ENCODE results near the gene ADAM12.

The ADAM12 gene

DNA sequence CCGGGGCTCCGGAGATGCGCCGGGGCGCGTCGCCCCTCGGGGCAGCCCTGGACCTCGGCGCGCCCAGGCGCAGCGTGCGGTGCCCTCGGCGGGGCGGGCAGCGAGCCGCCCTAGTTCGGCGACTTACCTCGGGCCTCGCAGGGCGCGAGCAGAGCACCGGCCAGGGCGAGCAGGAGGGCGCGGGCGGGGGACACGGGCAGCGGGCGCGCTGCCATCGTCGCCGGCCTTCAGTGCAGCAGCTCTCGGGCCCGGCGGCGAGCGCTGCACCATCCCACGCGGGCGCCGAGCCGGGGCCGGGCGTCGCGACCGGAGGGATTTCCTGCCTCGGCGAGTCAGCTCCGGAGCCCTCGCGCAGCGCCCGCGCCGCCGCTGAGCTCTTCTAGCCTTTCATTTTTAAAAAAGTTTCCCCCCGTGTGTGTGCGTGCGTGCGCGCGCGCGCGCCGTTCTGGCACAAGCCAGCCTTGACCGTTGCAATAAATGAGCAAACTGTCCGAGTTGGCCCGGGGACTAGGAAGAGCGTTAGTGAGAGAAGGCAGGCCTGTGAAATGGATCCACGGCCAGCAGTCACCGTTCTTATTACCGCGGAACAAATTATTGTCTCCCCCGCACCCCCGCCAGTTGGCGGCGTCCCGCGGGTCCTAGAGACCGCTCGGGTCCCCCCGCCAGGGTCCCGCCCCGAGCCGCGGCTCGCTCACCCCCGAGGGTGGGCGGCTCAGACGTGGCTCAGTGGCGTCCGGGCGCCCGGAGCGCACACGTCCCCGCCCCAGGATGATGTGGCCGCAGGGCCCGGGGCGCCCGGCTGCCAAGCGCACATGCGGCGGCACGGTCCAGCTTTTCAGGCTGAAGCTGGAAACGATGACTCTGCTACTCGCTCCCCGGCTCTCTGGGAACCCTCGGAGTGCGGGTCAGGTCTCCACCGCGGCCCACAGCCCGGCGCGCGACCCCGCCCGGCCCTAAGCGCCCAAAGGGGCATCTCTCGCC is at the start of gene ADAM12:
Gene ADAM12, minus strand, starts transcription at position 547 of the 981 bp plus-strand sequence. Its CDS starts 332 bp downstream, at position 215.
- no peak for DNase-seq

GRCh38 chr10:126437635-126438406 is 49.5 kb upstream of the ADAM12 start:
- no peak for DNase-seq

DNA sequence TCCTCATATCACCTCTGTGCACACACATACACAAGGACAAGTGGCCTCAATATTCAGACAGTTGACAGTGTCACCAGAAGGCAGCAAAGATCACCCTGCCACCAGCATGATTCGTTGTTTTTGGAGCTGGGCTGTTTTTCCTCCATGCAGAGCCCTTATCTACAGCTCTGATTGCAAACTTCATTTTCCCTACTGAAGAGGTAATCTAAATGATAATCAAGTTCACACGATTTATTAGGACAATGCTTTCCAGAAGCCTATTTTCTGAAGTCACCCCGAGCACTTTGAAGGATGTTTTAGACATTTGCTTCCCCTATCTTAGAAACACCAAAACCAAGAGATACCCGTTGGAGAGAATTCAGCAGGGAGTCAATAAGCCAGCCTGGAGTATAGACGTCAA is 46.0 kb upstream of the ADAM12 start:
- DNase-seq: no peak

DNA sequence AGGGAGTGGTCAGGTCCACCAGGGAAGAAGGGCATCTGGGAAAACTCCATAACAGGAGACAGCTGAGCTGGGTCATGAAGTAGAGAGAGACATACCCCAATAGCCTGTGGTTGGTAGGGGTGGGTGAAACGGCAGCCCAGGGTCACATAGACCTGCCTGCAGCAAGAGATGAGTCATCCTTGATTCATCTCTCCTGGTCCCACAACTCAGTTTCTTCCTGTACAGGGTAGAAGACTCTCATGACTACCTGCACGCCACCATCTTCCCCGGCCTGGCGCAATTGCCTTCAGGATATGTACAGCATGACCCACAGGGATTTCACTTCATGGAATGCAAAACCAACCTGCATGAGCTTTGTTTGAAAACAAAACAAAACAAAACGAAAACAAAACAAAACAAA is 45.1 kb upstream of the ADAM12 start:
- DNase-seq: no peak

- DNase-seq: no peak
Observed at GRCh38 chr10:126432507-126432906, 44.2 kb upstream of the ADAM12 start.

DNA sequence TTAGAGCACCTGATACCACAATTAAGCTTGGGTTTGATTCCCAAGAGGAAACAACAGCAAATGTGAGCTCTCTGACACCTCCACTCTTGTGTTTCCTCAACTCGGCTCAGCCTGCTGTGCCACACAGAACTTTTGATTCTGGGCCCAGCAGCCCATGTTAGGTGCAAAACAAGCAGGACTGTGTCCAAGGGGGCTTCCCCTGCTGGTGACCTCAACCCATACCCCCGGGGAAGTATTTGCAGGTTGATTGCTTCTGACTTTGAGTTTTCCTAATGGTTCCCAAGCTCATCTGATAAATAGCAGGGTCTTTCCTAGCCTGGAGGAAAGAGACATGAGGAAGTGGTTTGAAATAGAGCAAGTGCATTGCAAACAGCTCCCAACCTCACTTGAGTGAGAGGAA is 43.5 kb upstream of the ADAM12 start:
- DNase-seq: no peak

- DNase-seq: no peak
Observed at GRCh38 chr10:126430512-126430911, 42.2 kb upstream of the ADAM12 start.

- DNase-seq: no peak
Observed at GRCh38 chr10:126429275-126429674, 41.0 kb upstream of the ADAM12 start.

DNA sequence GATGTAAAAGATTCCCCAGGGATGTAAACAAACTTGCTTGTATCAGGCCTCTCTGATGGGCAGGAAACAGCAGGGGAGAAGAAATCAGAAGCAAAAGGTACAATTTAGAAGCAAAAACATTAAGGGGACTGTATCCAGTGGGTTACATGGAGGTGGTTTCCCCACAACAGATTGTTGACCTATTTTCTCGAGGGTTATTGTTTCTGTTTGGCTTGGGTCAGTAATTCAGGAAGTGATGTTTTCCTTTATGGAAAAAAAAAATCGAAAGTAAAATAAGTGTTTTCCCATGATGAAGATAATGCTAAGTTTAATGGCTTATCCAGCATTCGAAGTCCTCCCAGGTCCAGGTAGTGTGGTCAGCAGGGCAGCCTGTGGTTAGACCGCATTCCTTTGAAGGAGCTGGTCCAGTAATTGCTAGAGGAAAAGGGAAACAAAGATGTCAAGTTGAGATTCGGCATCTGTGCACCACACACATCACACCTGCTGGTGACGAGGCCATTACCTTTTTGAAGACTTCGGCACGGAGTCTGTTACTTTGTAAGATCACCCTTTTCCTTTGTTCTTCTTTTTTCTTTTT is 37.3 kb upstream of the ADAM12 start:
- no peak for DNase-seq

DNA sequence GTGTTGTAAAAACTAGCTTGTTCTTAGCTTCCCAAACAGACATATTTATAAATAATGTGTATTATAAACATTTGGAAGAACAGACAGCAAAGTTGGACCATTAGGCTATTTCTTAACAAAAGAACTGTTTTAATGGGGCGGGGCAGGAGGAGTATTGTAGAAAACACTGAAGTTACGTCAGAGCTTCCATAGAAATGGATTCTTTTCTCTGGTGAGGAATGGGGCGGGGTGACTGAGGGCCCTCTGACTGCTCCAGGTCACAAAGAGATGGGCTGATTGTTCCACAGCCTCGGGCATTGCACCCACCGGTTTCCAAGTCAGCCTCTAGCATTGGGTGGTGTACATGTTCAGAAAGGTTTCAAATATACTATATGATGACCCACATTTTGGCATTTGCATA is 36.8 kb upstream of the ADAM12 start:
- no peak for DNase-seq

DNA sequence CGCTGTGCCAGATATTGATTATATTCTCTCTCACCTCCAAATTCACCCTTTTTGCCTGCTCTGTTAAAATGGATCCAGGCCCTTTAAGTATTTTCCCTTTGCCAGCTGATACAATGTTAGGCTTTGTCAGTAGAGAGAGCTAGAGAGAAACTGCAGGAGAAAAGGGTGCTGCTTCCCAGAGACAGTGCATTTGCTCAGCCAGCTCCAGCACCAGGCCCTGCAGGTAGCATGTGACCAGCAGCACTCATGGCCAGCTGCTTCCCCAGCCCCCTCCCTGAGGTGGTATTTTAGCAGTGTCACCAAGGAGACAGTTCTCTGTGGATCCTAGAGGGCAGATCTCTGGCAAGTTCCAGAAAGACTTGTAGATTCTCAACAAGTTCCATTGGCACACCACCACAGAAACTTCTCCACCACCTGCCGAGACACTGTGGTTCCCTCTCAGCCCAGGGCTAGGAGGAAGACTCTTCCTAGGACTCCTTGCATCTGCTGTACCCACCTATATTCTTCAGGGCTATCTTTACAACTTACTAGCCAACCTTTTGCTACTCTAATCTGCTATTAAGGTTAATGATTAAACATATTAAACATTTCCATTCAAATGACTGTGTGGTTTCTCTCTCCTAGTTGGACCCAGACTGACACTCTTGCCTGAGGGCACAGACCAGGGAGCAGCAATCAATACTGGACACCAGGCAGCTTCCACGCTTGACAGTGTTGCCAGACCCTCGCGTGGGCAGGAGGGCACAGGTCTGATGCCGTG is 35.6 kb upstream of the ADAM12 start:
- no peak for DNase-seq

GRCh38 chr10:126422567-126422966 is 34.3 kb upstream of the ADAM12 start:
- DNase-seq: no peak

DNA sequence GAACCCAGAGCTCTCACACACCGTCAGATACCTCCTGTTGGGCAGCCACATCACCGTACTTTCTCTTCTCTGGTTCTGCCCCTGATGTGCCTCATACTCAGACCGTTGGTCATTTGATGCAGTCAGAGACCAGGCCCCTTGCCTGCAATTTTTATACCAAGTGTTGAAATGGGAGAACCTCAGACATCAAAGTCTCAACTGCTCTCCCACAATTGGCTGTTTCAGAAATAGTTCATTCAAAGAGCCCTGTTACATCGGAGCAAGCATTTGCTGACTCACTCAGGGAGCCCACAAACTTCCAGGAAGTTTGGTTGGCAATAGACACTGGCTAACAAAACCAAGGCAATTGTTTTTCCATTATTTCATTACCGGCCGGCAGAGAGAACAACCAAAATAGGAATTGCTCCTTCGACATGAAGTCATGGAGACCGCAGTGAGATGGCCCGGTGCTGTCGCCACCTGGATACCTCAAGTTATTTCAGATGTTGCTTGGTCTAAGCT is 33.5 kb upstream of the ADAM12 start:
- no peak for DNase-seq

- DNase-seq: no peak
Observed at GRCh38 chr10:126420567-126421300, 32.5 kb upstream of the ADAM12 start.

- DNase-seq: no peak
Observed at GRCh38 chr10:126417220-126417825, 29.0 kb upstream of the ADAM12 start.

DNA sequence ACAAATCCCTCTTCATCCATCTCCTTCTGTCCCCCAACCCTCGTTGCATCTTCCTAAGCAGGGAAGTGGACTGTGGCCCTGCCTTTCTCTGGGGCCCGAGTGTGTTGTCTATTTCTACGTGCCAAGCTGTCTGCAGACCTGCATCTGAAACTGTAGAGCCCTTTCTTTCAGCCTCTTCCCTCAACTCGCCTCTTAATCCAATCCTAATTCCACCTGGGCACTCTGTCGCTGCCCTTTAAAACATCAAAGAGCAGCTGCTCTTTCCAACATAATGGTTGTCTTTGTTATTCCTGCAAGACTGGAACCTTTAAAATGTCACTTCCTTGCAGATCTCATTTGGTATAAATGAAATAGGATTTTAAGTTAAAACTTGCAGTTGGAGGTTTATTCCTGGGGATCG is 21.5 kb upstream of the ADAM12 start:
- no peak for DNase-seq

DNA sequence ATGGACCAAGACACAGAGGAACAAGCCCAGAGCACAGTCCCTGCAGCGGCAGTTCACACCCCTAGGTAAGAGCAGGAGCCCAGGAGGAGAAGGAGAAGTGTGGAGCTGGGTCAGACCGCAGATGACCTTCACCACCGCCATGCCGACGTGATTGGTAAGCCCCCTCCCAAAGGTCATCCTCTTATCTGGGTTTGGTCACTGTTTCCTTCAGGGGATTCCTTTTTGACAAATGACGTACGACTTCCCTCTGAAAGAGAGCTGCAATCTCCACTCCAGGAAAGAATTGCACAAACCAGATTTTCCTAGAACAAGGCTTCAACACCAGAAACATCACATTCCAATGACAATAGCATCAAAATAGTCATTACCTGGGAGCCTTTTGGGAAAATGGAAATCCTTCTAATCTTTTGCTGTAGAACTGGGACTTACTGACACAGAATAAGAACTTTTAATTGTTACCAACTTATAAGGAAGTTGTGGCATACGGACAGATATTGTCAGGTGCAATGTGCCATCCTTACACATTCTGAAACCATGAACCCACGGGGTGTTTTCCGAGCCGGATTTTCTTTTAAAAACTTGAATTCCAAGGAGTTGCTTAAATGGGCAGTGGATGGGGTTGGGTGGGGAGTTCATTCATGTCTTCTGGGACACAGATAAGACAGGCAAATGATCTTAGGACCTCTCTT is 20.8 kb upstream of the ADAM12 start:
- DNase-seq: no peak

DNA sequence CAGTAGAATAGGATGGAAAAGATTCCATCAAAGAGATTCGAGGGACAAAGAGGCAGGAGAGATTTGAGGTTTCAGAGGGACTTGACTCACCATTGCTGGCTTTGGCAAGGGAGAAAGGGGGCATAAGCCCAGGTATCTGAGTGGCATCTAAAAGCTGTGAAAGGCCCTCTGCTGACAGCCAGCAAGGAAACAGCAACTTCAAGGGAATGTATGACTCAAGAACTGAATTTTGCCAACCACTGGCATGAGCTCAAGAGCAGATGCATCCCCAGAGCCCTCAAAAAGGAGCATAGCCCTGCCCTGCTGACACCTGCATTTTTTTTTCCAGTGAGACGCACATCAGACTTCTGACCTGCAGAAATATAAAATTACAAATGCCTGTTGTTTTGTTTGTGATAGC is 19.6 kb upstream of the ADAM12 start:
- no peak for DNase-seq

DNA sequence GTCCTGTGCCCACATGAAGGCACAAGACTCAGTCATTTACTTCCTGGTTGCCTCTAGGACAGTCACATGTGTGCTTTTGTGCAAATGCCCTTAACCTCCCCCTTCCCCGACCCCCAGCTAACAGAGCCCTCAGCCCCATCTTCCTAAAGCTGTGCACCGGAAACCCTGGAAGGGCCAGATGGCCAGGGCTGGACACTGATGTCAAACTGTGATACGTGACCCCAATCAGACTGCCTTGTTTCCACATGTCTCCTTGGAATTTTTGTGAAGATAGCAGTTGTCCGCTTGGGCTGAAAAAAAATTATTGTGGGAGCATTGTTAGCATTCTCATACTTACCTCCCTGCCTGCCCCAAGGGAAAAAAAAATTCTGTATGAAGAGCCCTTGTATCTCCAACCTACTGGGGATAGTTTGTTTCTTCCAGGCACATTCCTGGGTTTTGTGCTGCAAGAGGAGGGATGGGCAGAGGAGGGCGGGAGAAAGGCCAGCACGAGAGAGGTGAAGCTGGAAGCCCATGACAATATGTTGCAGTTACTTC is 17.0 kb upstream of the ADAM12 start:
- DNase-seq: no peak
